A549 treated with CORT108297 at 1 μM for 4 hours (cell line): ENCODE measurements around the gene RHCG. TPM values are rescaled to one million over a fixed set of nuclear protein-coding genes. Genes with fewer than 3 reads are reported as not detected.

Source experiments
- total RNA-seq: library from RNA; stranded (reverse); fragments of 200-300 nt; extraction: Qiagen RNA extraction; gene quantifications from 5 replicates; pipeline ENCODE4 v1.2.3, GENCODE V29; 2022

The RHCG gene
- total RNA-seq = 37.1 to 45.3 TPM (median 39.8 TPM) in 5 replicates

GRCh38 chr15:89496155-89497098 is at the start of gene RHCG:
TSS of gene RHCG (minus strand) at chr15:89496583. CDS start at chr15:89496544, 39 bp downstream.

Other genes with a start within 250 kb of the RHCG start
- gene POLG, start 161.8 kb downstream of the RHCG start, total RNA-seq = 43.9 to 58.3 TPM (median 55.5 TPM) in 5 replicates
- gene TICRR, start 78.9 kb upstream of the RHCG start, total RNA-seq = 11.1 to 14.7 TPM (median 13.5 TPM) in 5 replicates
- 3.5 to 5.1 TPM (median 4.4 TPM) in 5 replicates for gene KIF7, start 158.9 kb upstream of the RHCG start, total RNA-seq
- gene PLIN1, start 182.8 kb upstream of the RHCG start, total RNA-seq = 0.06 to 0.25 TPM (median 0.08 TPM) in 5 replicates
- gene PEX11A, start 194.2 kb upstream of the RHCG start, total RNA-seq = 5.9 to 7.4 TPM (median 7.0 TPM) in 5 replicates
- 0.11 to 0.23 TPM (median 0.14 TPM) in 5 replicates for gene WDR93, start 194.2 kb upstream of the RHCG start, total RNA-seq